WERI-Rb-1 (cell line): ENCODE data around the gene FABP1.

Experiments used
- DNase-seq: peaks from one replicate; pipeline ENCODE4 v3.0.0-alpha.2; 2020
- H3K27ac ChIP-seq: fragments of 250-450 bp; sonication (Bioruptor Pico); 2 replicates; pipeline ENCODE4 v1.5.1; 2020; ENCODE audit warnings: mild to moderate bottlenecking, moderate library complexity
- H3K27me3 ChIP-seq: fragments of 250-450 bp; sonication (Bioruptor Pico); 2 replicates; pipeline ENCODE4 v1.5.1; 2021; ENCODE audit warnings: mild to moderate bottlenecking, low read depth, moderate library complexity; ENCODE audit not compliant: insufficient read depth, severe bottlenecking
- H3K36me3 ChIP-seq: fragments of 250-450 bp; sonication (Bioruptor Pico); 2 replicates; pipeline ENCODE4 v1.5.1; 2020; ENCODE audit warnings: mild to moderate bottlenecking, moderate library complexity
- H3K4me3 ChIP-seq: 2 replicates; pipeline ENCODE4 v1.5.1; 2011; ENCODE audit warnings: low read depth, mild to moderate bottlenecking, control low read depth, low read length
- H3K9me3 ChIP-seq: fragments of 250-450 bp; sonication (Bioruptor Pico); 2 replicates; pipeline ENCODE4 v1.5.1; 2021; ENCODE audit warnings: mild to moderate bottlenecking, moderate library complexity; ENCODE audit not compliant: severe bottlenecking
- TF ChIP-seq, protein P1 (sequence below): IDR thresholded peaks from 2 replicates; pipeline ENCODE4 v1.5.1; 2011; ENCODE audit warnings: low read depth, mild to moderate bottlenecking, control low read depth, inconsistent platforms, low read length

FABP1 gene

DNA sequence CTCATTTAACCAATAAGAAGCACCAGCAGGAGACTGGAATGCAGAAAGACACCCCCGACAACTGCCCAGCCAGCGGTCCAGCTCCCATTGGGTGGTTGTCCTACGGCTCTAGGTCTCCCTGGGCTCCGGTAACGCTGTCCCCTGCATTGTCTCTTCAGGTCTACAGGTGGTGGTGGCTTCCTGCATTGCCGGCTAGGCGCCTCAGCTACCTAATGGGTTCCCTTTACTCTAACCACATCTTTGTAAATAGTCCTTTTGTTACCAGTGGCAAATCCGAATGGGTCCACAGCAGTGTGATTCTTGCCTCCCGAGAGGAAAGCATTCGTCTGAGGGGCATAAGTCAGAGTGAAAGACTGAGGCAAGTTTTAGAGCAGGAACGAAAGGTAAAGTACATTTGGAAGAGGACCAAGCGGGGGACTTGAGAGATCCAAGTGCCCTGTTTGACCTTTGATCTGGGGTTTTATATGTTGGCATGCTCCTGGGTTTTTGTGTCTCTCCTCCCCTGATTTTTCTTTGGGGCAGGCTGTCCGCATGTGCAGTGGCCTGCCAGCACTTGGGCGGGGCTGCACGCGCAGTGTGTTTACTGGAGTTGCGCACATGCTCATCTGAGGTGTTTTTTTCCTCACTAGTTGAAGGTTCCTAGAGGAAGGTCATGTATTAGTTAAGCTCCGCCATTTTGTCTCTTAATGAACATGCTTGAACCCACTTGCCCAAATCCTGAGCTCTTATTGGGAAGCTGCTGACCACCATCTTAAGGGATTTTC, 11.0 kb downstream of the FABP1 start:
- H3K27ac ChIP-seq: no peak overlapping the region
- no peaks in the 10 kb centered on the region for H3K9me3 ChIP-seq
- peaks cover 83% of the 10 kb centered on the region for H3K27me3 ChIP-seq
- no peaks in the 10 kb centered on the region for H3K36me3 ChIP-seq
- DNase-seq: no peak
- TF ChIP-seq, protein P1, sequence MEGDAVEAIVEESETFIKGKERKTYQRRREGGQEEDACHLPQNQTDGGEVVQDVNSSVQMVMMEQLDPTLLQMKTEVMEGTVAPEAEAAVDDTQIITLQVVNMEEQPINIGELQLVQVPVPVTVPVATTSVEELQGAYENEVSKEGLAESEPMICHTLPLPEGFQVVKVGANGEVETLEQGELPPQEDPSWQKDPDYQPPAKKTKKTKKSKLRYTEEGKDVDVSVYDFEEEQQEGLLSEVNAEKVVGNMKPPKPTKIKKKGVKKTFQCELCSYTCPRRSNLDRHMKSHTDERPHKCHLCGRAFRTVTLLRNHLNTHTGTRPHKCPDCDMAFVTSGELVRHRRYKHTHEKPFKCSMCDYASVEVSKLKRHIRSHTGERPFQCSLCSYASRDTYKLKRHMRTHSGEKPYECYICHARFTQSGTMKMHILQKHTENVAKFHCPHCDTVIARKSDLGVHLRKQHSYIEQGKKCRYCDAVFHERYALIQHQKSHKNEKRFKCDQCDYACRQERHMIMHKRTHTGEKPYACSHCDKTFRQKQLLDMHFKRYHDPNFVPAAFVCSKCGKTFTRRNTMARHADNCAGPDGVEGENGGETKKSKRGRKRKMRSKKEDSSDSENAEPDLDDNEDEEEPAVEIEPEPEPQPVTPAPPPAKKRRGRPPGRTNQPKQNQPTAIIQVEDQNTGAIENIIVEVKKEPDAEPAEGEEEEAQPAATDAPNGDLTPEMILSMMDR: no peak
- no peak overlapping the region for H3K4me3 ChIP-seq

DNA sequence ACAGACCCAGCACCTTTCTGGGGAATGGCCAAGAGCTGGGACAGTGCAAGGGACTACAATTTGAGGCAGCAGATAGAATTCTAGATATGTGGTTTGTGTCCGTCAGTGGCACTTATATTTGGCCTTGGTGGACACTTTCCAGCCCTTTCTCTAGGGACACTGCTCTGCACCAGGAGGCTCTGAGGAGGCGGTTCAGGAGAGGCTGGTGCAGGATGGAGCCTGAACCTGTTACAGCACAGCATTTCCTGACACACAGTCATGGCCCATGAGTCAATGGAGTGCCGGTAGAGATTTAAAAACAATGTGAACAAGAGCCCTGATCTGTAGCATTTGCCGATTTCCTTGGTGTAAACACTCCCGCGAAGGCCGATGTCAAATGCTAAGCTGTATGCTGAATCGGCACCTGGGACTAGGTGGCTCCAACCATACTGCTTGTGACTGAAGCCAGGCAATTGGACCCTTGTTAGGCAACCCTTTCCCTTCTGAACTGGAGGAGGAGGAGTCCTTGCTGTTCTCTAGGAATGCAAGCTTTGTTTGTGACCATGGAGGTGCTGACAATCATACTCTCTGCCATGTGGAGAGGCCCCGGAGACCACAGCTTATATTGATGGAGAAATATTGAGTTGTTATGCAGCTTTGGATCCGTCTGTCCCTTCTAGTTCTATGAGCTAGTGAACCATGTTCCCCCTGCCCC, 11.9 kb downstream of the FABP1 start:
- H3K27me3 ChIP-seq: peaks cover 80% of the 10 kb centered on the region
- no peaks in the 10 kb centered on the region for H3K9me3 ChIP-seq

GRCh38 chr2:88114889-88115288, 13.0 kb downstream of the FABP1 start:
- Histone ChIP-seq H3K9me3 (no peaks in the 10 kb centered on the region), H3K4me3 (no peak overlapping the region), H3K27me3 (peaks cover 77% of the 10 kb centered on the region), H3K27ac (no peak overlapping the region), H3K36me3 (no peaks in the 10 kb centered on the region)
- DNase-seq: no peak
- TF ChIP-seq, protein P1: no peak

More for the DNA sequence above, 11.9 kb downstream of the FABP1 start:
- Histone ChIP-seq H3K4me3 (no peak overlapping the region), H3K36me3 (no peaks in the 10 kb centered on the region), H3K27ac (no peak overlapping the region)
- no peak for DNase-seq
- TF ChIP-seq, protein P1: no peak

- no peaks in the 10 kb centered on the region for H3K36me3 ChIP-seq
- no peak for DNase-seq
- H3K27me3 ChIP-seq: peaks cover 80% of the 10 kb centered on the region
- no peak overlapping the region for H3K27ac ChIP-seq
- H3K9me3 ChIP-seq: no peaks in the 10 kb centered on the region
- TF ChIP-seq, protein P1: no peak
- H3K4me3 ChIP-seq: no peak overlapping the region
Observed at GRCh38 chr2:88113069-88113468, 14.8 kb downstream of the FABP1 start.

GRCh38 chr2:88110830-88111229, 17.0 kb downstream of the FABP1 start:
- DNase-seq: no peak
- no peaks in the 10 kb centered on the region for H3K36me3 ChIP-seq
- H3K4me3 ChIP-seq: no peak overlapping the region
- TF ChIP-seq, protein P1: no peak
- peaks cover 80% of the 10 kb centered on the region for H3K27me3 ChIP-seq
- H3K27ac ChIP-seq: no peak overlapping the region
- no peaks in the 10 kb centered on the region for H3K9me3 ChIP-seq
